GM10266 (cell line): ENCODE results near the gene PCBP3.
"Not testable (repeated sequence)": the region's sequence is repeated elsewhere in the genome, so short reads cannot be mapped to it uniquely, and the experiment has no call there.

Source experiments
- DNase-seq: peaks from one replicate; pipeline ENCODE4 v3.0.0; 2012; ENCODE audit errors: extremely low spot score
- TF ChIP-seq, protein P1 (sequence below): IDR thresholded peaks from 2 replicates; pipeline ENCODE4 v1.5.1; 2012; ENCODE audit warnings: mild to moderate bottlenecking, low read depth; ENCODE audit not compliant: control insufficient read depth, insufficient read depth; ENCODE audit errors: missing control alignments

Gene PCBP3

DNA sequence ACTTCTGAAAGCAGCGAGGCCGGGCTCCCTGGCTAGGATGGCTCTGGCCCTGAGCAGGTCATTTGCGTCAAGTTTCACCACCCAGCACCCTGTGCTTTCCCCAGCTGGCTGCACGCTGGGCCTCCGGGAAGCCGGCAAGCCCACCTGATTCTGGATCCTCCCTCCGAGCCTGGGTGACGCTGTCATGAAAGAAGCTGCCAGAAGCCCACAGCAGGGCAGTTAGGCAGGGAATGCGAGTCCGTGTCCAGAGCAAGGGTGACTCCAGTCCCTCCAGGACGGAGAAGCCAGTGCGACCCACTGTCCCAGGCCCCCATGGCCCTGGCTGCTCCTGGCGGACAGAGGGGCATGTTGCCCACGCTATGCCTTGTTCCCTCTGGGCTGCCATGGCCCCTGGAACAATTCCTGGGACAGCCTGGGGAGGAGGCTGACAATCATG lies 44.4 kb upstream of the PCBP3 start:
- TF ChIP-seq, protein P1, sequence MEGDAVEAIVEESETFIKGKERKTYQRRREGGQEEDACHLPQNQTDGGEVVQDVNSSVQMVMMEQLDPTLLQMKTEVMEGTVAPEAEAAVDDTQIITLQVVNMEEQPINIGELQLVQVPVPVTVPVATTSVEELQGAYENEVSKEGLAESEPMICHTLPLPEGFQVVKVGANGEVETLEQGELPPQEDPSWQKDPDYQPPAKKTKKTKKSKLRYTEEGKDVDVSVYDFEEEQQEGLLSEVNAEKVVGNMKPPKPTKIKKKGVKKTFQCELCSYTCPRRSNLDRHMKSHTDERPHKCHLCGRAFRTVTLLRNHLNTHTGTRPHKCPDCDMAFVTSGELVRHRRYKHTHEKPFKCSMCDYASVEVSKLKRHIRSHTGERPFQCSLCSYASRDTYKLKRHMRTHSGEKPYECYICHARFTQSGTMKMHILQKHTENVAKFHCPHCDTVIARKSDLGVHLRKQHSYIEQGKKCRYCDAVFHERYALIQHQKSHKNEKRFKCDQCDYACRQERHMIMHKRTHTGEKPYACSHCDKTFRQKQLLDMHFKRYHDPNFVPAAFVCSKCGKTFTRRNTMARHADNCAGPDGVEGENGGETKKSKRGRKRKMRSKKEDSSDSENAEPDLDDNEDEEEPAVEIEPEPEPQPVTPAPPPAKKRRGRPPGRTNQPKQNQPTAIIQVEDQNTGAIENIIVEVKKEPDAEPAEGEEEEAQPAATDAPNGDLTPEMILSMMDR = no peak

DNA sequence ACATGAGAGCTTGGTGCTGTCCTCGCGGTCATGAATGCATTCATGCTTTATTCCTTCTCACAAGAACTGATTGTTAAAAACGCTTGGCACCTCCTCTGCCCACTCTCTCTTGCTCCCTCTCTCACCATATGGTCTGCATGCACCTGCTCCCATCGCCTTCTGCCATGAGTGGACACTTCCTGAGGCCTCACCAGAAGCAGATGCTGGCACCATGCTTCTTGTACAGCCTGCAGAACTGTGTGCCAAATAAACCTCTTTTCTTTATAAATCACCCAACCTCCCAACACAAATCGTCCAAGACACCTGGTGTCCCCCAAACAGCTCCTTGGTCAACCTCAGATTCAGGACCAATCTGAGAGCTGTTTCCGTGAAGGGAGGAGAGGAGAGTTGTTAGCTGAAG lies 43.3 kb upstream of the PCBP3 start:
- TF ChIP-seq, protein P1 = no peak

More for the DNA sequence above, 44.4 kb upstream of the PCBP3 start:
- DNase-seq = no peak

DNA sequence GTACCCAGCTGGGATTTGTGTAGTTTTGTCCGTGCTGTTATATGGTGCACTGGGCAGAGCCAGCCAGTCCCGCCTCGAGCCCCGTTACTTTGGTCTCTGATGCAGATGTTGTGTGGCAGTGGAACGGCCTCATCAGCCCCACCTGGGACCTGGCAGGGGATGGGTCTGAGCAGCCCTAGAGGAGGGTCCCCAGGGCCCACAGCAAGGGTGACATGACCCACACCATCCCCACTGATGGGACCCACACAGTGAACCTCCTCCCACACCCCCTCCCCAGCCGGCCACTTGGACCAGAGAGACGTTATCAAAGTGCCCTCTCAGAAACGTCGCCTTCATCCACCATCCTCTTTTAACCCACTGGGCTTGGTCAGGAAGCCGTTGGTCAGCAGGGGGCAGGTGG lies 42.0 kb upstream of the PCBP3 start:
- DNase-seq = no peak
- TF ChIP-seq, protein P1 = no peak

More for the DNA sequence above, 43.3 kb upstream of the PCBP3 start:
- no peak for DNase-seq

DNA sequence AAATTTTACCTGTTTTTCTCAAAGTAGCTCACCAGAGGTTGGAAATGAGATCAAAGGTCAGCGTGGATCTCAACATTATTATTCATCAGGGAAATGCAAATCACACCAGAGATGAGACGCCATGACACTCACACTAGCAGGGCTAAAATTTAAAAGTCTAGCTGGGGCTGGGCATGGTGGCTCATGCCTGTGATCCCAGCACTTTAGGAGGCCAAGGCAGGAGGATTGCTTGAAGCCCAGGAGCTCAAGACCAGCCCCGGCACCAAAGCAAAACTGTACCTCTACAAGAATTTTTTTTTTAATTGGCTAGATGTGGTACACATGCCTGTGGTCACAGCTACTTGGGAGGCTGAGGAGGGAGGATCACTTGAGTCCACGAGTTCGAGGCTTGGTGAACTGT lies 41.4 kb upstream of the PCBP3 start:
- TF ChIP-seq, protein P1 = no peak
- DNase-seq = no peak

DNA sequence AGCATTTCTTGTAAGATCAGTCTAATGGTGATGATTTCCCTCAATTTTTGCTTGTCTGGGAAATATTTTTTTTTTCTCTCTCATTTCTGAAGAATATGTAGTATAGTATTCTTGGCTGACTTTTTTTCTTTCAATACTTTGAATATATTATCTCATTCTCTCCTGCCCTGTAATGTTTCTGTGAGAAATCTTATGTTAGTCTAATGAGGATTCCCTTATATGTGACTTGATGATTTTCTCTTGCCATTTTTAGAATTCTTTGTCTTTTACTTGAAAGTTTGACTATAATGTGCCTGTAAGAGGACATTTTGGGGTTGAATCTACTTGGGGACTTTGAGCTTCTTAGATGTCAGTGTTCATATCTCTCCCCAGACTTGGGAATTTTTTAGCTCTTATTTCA lies 40.0 kb upstream of the PCBP3 start:
- no peak for DNase-seq
- TF ChIP-seq, protein P1 = no peak

DNA sequence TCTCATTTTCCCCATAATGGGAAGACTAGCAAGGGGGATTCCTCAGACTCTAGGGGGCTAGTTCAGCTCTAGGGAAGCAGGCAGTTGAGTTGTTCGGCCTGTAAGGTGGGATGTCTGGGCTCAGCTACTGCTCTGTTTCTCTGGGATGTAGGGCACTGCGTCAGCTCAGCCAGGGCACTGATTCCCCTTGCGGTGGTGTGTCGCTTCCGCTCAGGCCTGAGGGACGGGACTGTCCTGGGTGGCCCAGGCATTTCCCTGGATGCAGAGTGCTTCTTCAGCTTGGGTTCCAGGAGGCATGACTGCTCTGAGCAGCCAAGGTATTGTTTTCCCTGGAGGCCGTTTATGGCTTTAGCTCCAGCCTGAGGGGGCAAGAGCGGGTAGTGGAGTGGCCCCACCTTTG lies 38.8 kb upstream of the PCBP3 start:
- DNase-seq = not testable (repeated sequence)

DNA sequence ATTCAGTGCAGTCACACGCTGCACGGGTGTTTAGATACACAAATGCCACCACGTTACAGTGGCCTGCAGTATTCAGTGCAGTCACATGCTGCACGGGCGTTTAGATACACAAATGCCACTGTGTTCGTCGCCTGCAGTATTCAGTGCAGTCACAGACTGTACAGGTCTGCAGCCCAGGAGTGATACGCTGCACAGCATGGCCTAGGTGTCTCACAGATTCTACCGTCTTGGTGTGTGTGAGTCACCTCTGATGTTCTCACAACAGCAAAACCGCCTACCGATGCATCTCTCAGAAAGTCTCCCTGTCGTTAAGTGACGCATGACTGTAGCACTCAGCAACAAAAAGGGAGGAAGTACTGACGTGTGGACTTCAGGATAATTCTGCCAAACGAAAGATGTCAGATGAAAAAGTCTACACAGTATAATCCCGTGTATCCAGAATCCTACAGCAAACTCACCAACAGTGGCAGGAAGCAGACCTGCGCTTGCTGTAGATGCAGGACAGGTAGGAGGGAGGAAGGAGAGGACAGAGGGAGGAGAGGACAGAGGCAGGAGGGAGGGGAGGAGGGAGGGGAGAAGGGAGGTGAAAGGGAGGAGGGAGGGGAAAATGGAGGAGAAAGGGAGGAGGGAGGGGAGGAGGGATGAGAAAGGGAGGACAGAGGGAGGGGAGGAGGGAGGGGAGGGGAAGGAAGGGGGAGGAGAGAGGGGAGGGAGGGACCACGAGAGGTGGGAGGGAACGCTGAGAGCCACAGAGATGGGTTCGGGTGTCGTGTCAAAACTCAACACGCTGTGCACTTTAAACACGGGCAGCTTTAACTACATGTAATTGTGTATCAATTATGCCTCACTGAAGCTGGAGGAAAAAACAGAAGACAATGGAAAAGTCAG lies 36.3 kb upstream of the PCBP3 start:
- no peak for DNase-seq
- TF ChIP-seq, protein P1 = no peak
